PC-9 (cell line): ENCODE results near the gene TMEM225B. TPM values are rescaled to one million over a fixed set of nuclear protein-coding genes. Genes with fewer than 3 reads are reported as not detected.

Experiments used
- BruUV-seq: library from RNA; stranded (reverse); fragments of 400-500 nt; replicated peaks from 2 replicates; lab custom pipeline; 2021; lab: Mats Ljungman, UMichigan
- CTCF ChIA-PET: fragments of 300-600 bp; sonication (Branson Sonifier 250); formaldehyde crosslinking; loops from one replicate; lab custom pipeline; 2022; ENCODE audit warnings: antibody characterized with exemption; lab: Charles Lee
- POLR2A ChIA-PET: fragments of 300-600 bp; sonication (Branson Sonifier 250); formaldehyde crosslinking; loops from one replicate; lab custom pipeline; 2022; ENCODE audit warnings: antibody characterized with exemption; ENCODE audit not compliant: unreplicated experiment; lab: Charles Lee
- DNase-seq, 2 experiments: peaks; one replicate each; pipeline versions ENCODE4 v3.0.0 to v3.0.0-alpha.2; 2015 to 2022; ENCODE audit warnings: mixed read lengths in 1 of 2
- H2AFZ ChIP-seq: fragments of 200-600 bp; sonication (generic); 2 replicates; pipeline ENCODE4 v1.8.1; 2017; ENCODE audit warnings: antibody characterized with exemption
- H3F3A ChIP-seq: fragments of 200-600 bp; sonication (generic); 2 replicates; pipeline ENCODE4 v1.8.1; 2017; ENCODE audit warnings: antibody characterized with exemption, mild to moderate bottlenecking, low read depth; ENCODE audit not compliant: insufficient read depth
- H3K27ac ChIP-seq: fragments of 200-600 bp; sonication (generic); 2 replicates; pipeline ENCODE4 v1.6.1; 2016; ENCODE audit warnings: mixed run types
- H3K27me3 ChIP-seq: fragments of 200-600 bp; sonication (generic); 2 replicates; pipeline ENCODE4 v1.6.1; 2016; ENCODE audit warnings: low read depth, mixed run types; ENCODE audit not compliant: insufficient read depth
- H3K36me3 ChIP-seq: fragments of 200-600 bp; sonication (generic); 2 replicates; pipeline ENCODE4 v1.6.1; 2016; ENCODE audit warnings: low read depth, mixed run types
- H3K4me1 ChIP-seq: fragments of 200-600 bp; sonication (generic); replicated peaks from 2 replicates; pipeline ENCODE4 v1.6.1; 2016; ENCODE audit warnings: mixed run types; ENCODE audit not compliant: insufficient read depth
- H3K4me2 ChIP-seq: fragments of 200-600 bp; sonication (generic); 2 replicates; pipeline ENCODE4 v1.6.1; 2017; ENCODE audit warnings: mixed run types
- H3K4me3 ChIP-seq: fragments of 200-600 bp; sonication (generic); 2 replicates; pipeline ENCODE4 v1.6.1; 2016; ENCODE audit warnings: mixed run types
- H3K79me2 ChIP-seq: fragments of 200-600 bp; sonication (generic); 2 replicates; pipeline ENCODE4 v1.6.1; 2017; ENCODE audit warnings: low read depth, mixed run types
- H3K9me2 ChIP-seq: fragments of 200-600 bp; sonication (generic); 2 replicates; pipeline ENCODE4 v1.8.1; 2017; ENCODE audit warnings: mild to moderate bottlenecking; ENCODE audit not compliant: insufficient read depth
- H3K9me3 ChIP-seq: fragments of 200-600 bp; sonication (generic); 2 replicates; pipeline ENCODE4 v1.8.1; 2016; ENCODE audit warnings: low read depth; ENCODE audit not compliant: insufficient read depth
- H4K20me1 ChIP-seq: fragments of 200-600 bp; sonication (generic); 2 replicates; pipeline ENCODE4 v1.8.1; 2017; ENCODE audit not compliant: insufficient read depth
- EZH2 ChIP-seq: fragments of 200-600 bp; sonication (generic); IDR thresholded peaks from 2 replicates; pipeline ENCODE4 v1.8.0; 2017; ENCODE audit warnings: antibody characterized with exemption, low read depth
- intact Hi-C: fragments of 100-400 bp; cut with micrococcal nuclease; formaldehyde crosslinking; loops from one replicate; pipeline ENCODE4 v1.10.0; 2022; ENCODE audit not compliant: unreplicated experiment
- total RNA-seq: library from RNA; stranded (reverse); gene quantifications from 2 replicates; pipeline ENCODE4 v1.2.3, GENCODE V29; 2021
- TF ChIP-seq, protein P1 (sequence below): fragments of 200-600 bp; sonication (generic); conservative IDR thresholded peaks from 2 replicates; pipeline ENCODE4 v1.6.1; 2017; ENCODE audit warnings: mixed run types, antibody characterized with exemption, mild to moderate bottlenecking, moderate library complexity

The TMEM225B gene
- total RNA-seq, 1 experiment from 2014 or later, result 1.5 TPM

DNA sequence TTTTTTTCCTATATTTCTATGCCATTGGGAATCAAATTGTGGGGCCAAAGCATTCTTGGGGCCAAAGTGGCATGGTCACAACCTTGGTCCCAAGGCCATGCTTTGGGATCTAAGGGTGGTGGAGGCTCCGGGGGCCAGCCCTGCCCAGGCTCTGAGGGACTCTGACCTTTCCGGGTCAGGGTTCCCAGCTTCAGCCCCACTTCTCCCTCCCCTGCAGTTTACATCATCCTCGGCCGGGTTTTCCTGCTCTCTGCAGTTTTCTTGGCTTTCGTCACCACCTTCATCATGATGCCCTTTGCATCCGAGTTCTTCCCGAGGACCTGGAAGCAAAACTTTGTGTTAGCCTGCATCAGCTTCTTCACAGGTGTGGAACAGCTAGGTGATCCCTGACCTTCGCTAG, 8.5 kb downstream of the TMEM225B start:
- Histone ChIP-seq H2AFZ (no peak overlapping the region), H3F3A (no peaks in the 10 kb centered on the region), H3K27ac (no peak overlapping the region), H3K36me3 (no peaks in the 10 kb centered on the region), H3K4me3 (no peak overlapping the region), H4K20me1 (no peaks in the 10 kb centered on the region), H3K9me2 (no peaks in the 10 kb centered on the region), H3K79me2 (no peaks in the 10 kb centered on the region), H3K9me3 (no peaks in the 10 kb centered on the region), H3K4me1 (no peaks in the 10 kb centered on the region), H3K4me2 (no peak overlapping the region), H3K27me3 (0 out of 2 replicates have a peak, but pooled peaks cover 5% of the 10 kb centered on the region)
- POLR2A ChIA-PET, result no interaction called here
- BruUV-seq, result no TSS peak
- TF ChIP-seq EZH2, result no peak
- TF ChIP-seq, protein P1, sequence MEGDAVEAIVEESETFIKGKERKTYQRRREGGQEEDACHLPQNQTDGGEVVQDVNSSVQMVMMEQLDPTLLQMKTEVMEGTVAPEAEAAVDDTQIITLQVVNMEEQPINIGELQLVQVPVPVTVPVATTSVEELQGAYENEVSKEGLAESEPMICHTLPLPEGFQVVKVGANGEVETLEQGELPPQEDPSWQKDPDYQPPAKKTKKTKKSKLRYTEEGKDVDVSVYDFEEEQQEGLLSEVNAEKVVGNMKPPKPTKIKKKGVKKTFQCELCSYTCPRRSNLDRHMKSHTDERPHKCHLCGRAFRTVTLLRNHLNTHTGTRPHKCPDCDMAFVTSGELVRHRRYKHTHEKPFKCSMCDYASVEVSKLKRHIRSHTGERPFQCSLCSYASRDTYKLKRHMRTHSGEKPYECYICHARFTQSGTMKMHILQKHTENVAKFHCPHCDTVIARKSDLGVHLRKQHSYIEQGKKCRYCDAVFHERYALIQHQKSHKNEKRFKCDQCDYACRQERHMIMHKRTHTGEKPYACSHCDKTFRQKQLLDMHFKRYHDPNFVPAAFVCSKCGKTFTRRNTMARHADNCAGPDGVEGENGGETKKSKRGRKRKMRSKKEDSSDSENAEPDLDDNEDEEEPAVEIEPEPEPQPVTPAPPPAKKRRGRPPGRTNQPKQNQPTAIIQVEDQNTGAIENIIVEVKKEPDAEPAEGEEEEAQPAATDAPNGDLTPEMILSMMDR, result no peak
- DNase-seq, result no peak
- intact Hi-C loops, result no loop called here
- CTCF ChIA-PET, result no interaction called here

DNA sequence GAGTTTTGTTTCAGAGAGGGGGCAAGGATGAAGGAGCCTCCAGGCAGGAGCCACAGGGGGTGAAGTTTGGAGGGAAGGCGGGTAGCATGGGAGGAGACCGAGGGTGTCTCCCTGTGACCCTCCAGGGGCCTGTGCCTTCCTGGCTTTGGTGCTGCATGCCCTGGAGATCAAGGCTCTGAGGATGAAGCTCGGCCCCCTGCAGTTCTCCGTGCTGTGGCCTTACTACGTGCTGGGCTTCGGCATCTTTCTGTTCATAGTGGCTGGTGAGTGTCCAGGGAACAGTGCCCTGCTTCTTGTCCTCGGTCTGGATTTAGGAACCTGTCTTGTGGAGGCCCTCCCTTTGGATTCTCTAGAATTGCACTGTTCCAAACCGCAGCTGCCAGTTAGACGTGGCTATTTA, 9.5 kb downstream of the TMEM225B start:
- Histone ChIP-seq H4K20me1 (no peaks in the 10 kb centered on the region), H3K27ac (no peak overlapping the region), H2AFZ (no peak overlapping the region), H3K9me3 (no peaks in the 10 kb centered on the region), H3K4me1 (no peaks in the 10 kb centered on the region), H3K4me3 (no peak overlapping the region), H3K4me2 (no peak overlapping the region), H3K79me2 (no peaks in the 10 kb centered on the region), H3F3A (no peaks in the 10 kb centered on the region), H3K27me3 (0 out of 2 replicates have a peak, but pooled peaks cover 10% of the 10 kb centered on the region), H3K36me3 (no peaks in the 10 kb centered on the region), H3K9me2 (no peaks in the 10 kb centered on the region)
- ChIA-PET POLR2A (no interaction called here), CTCF (no interaction called here)
- TF ChIP-seq EZH2, result no peak
- TF ChIP-seq, protein P1, result no peak
- BruUV-seq, result no TSS peak
- no peak for DNase-seq
- intact Hi-C loops, result no loop called here

DNA sequence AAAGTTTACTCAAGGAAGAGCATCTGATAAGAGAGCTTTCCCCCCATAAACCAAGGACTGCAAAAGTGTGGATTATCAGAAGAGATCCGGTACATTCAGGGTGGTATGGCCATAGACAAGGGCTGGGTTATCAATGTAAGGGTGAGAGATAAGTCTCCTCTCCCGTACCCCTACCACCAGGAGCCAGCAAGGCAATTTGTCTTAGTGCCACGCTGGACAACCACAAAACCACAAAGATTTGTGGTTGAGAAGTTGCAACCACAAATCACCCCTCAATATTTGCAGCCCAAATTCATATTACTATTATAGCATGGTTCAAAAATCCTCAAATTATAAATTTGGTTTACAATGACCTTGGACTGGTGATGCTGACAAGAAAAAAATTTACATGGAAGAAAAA, 16.4 kb downstream of the TMEM225B start:
- H3K9me3 ChIP-seq, result no peaks in the 10 kb centered on the region
- no peak overlapping the region for H2AFZ ChIP-seq
- intact Hi-C loops, result no loop called here
- no peak for DNase-seq
- POLR2A ChIA-PET, result no interaction called here
- 0 out of 2 replicates have a peak, but pooled peaks cover 7% of the 10 kb centered on the region for H3K36me3 ChIP-seq
- CTCF ChIA-PET, result no interaction called here
- no peaks in the 10 kb centered on the region; the same call in 1 of the 2 replicates for H3F3A ChIP-seq
- TF ChIP-seq, protein P1, result no peak
- no peak for TF ChIP-seq EZH2
- no TSS peak for BruUV-seq
- peaks cover 24% of the 10 kb centered on the region for H3K4me1 ChIP-seq
- H3K4me2 ChIP-seq, result no peak overlapping the region
- no peak overlapping the region for H3K27ac ChIP-seq
- no peaks in the 10 kb centered on the region for H3K9me2 ChIP-seq
- H3K27me3 ChIP-seq, result 0 out of 2 replicates have a peak, but pooled peaks cover 9% of the 10 kb centered on the region
- H3K4me3 ChIP-seq, result no peak overlapping the region
- H3K79me2 ChIP-seq, result peaks cover 27% of the 10 kb centered on the region
- H4K20me1 ChIP-seq, result no peaks in the 10 kb centered on the region
